Immature natural killer cell (primary cell): ENCODE data around the gene RORB. TPM values are rescaled to one million over a fixed set of nuclear protein-coding genes. Genes with fewer than 3 reads are reported as not detected.
A peak's percentile ranks its signal among the peaks of the same experiment; 100 is the strongest.

Experiments
- DNase-seq, 3 donors: peaks; one replicate each; pipeline ENCODE4 v3.0.0; 2022; ENCODE audit warnings: mixed read lengths in 1 of 3
- H3K27ac Mint-ChIP-seq, 6 donors: one replicate each; pipeline ENCODE4 v1.8.0; 2020; ENCODE audit warnings: mixed read lengths in 6 of 6, mild to moderate bottlenecking in 5 of 6, inconsistent platforms in 4 of 6, moderate library complexity in 3 of 6
- H3K27me3 Mint-ChIP-seq, 3 donors: one replicate each; pipeline ENCODE4 v1.8.0; 2020 to 2021; ENCODE audit warnings: low read depth in 3 of 3, mild to moderate bottlenecking in 3 of 3, mixed read lengths in 3 of 3, moderate library complexity in 3 of 3, inconsistent platforms in 1 of 3
- H3K36me3 Mint-ChIP-seq, 3 donors: one replicate each; pipeline ENCODE4 v1.8.0; 2020; ENCODE audit warnings: mixed read lengths in 3 of 3, inconsistent platforms in 2 of 3, mild to moderate bottlenecking in 2 of 3
- H3K4me1 Mint-ChIP-seq, 2 donors: one replicate each; pipeline ENCODE4 v1.8.0; 2020; ENCODE audit warnings: inconsistent platforms in 2 of 2, mild to moderate bottlenecking in 2 of 2, mixed read lengths in 2 of 2, moderate library complexity in 1 of 2
- H3K4me3 Mint-ChIP-seq, 5 donors: one replicate each; pipeline ENCODE4 v1.8.0; 2020; ENCODE audit warnings: mild to moderate bottlenecking in 5 of 5, mixed read lengths in 5 of 5, inconsistent platforms in 3 of 5, moderate library complexity in 3 of 5
- H3K9me3 Mint-ChIP-seq, 6 donors: one replicate each; pipeline ENCODE4 v1.8.0; 2020; ENCODE audit warnings: mild to moderate bottlenecking in 6 of 6, mixed read lengths in 6 of 6, inconsistent platforms in 4 of 6, moderate library complexity in 3 of 6
- polyA plus RNA-seq, 3 donors: library from polyadenylated mRNA; unstranded; fragments of 300-500 nt; fragmentation: Illumina TruSeq; gene quantifications; one replicate each; pipeline ENCODE4 v1.2.3, GENCODE V29; 2021

Gene RORB
- polyA plus RNA-seq, result under 1 TPM in 2 of 3 donors, not detected in 1; 0.26 to 0.53 TPM

DNA sequence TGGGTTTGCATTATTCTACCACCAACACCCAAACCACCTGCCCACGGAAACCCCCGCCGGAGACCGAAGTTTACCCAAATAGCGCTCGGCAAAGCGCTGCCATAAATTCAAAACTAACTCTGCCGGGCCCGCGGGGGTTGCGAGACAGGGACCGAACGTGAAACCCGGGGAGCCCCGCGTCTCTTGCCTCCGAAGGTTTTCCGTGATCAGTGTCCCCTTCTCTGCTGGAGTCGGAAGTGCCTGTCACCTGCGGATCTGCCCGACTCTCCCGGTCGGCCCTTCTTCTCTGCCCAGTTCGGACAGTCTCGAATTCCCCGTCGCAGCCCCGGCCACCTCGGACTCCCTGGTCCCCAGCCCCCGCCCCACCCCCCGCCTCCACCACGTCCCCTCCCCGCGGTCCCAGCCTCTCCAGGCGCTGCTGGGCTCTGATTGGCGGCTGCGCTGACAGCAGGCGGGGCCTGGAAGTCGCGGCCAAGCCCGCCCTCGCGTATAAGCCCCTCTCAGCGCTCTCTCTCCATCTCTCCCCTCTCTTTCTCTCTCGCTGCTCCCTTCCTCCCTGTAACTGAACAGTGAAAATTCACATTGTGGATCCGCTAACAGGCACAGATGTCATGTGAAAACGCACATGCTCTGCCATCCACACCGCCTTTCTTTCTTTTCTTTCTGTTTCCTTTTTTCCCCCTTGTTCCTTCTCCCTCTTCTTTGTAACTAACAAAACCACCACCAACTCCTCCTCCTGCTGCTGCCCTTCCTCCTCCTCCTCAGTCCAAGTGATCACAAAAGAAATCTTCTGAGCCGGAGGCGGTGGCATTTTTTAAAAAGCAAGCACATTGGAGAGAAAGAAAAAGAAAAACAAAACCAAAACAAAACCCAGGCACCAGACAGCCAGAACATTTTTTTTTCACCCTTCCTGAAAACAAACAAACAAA, at the start of gene RORB:
TSS of gene RORB (plus strand) at position 517 of the 929 bp plus-strand sequence. CDS start 642 bp downstream, outside the sequence.
- peaks cover 20 to 27% (median 25%) of the 10 kb centered on the region in 3 donors for H3K27me3 Mint-ChIP-seq
- H3K36me3 Mint-ChIP-seq, result no peaks in the 10 kb centered on the region
- peak; percentile 52 to 68 (median 60) for DNase-seq
- H3K27ac Mint-ChIP-seq, result peak within 1 kb of the TSS; percentile 17 to 95 (median 88)
- peaks cover 38 to 48% of the 10 kb centered on the region in 2 donors for H3K4me1 Mint-ChIP-seq
- peaks cover 0 to 3% (median 0%) of the 10 kb centered on the region in 6 donors for H3K9me3 Mint-ChIP-seq
- H3K4me3 Mint-ChIP-seq, result peak within 1 kb of the TSS; percentile 90 to 100 (median 99)

DNA sequence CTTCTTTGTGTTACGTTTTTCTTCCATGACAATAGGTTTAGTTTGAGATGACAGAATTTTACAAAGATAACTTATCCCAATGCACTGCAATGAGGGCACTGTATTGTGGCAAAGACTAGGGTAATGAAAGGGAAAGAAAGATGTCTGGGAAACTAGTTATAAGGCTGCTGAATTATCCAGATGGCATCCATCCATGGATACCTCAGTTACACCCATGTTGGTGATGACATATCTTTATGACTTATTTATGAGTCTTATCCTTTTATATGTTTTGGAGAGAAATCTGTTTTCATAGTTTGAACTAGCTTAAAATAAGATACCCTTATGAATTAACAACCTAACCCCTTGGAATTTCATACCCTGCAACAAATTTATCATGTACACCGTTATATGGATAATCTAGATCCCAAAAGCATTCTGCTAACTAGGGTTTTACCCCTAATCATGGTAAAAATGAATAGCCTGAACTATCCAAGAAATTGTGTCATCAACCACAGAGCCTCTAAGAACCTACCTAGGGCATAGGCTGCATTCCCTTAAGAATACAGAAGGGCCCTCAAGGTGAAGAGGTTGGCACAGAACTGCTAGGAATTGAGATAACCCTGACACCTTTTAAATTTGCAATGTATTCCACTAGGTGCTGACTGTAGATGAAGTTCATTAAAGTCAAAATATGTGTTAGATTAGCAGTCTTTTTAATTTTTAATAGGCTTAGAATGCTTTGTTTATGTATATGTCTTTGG, 49.5 kb upstream of the RORB start:
- no peak for DNase-seq
- no peaks in the 10 kb centered on the region for H3K36me3 Mint-ChIP-seq
- H3K4me1 Mint-ChIP-seq, result no peaks in the 10 kb centered on the region
- peaks cover 0 to 2% (median 0%) of the 10 kb centered on the region in 6 donors for H3K9me3 Mint-ChIP-seq
- H3K27ac Mint-ChIP-seq, result no peak overlapping the region
- no peak overlapping the region for H3K4me3 Mint-ChIP-seq
- H3K27me3 Mint-ChIP-seq, result no peaks in the 10 kb centered on the region

DNA sequence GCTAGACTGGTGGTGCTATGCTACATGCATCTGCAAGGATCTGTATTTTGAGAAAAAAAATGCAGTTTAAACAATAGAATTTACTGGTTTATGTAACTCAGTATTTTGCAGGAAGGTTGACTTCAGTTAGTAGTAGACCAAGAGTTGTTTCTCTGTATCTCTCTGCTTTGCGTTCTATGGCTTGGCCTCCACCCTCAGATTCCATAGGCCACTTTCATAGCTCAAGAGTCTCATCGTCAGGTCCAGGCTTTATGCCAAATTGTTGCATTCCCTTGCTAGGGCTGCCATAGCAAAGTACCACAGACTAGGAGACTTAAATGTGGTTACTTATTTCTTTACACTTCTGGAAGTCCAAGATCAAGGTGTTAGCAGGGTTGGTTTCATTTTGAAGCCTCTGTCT, 48.1 kb upstream of the RORB start:
- peaks cover 0 to 2% (median 0%) of the 10 kb centered on the region in 6 donors for H3K9me3 Mint-ChIP-seq

DNA sequence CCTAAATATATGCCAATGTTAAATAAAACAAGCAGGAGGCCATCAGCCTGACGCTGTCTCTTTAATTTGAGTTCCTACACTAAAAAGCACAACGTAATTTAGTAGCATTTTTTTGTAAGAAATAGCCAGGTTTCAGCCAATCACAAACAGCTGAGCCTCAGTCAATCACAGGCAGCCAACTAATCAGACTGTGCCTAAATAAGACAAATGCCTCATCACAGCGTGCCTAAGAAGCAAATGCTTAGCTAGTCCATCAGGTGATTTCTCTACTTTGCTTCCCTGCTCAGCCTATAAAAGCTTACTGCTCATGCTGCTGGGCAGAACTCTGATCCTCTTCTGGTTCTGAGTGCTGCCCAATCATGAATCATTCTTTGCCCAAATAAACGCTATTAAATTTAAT, 38.3 kb upstream of the RORB start:
- Mint-ChIP-seq H3K27ac (no peak overlapping the region), H3K4me1 (peaks cover 0 to 1% of the 10 kb centered on the region in 2 donors), H3K36me3 (no peaks in the 10 kb centered on the region), H3K9me3 (no peaks in the 10 kb centered on the region), H3K4me3 (no peak overlapping the region), H3K27me3 (peaks cover 0 to 2% (median 0%) of the 10 kb centered on the region in 3 donors)
- DNase-seq, result no peak

More for the DNA sequence above, 48.1 kb upstream of the RORB start:
- Mint-ChIP-seq H3K36me3 (no peaks in the 10 kb centered on the region), H3K4me1 (no peaks in the 10 kb centered on the region), H3K27me3 (no peaks in the 10 kb centered on the region), H3K4me3 (no peak overlapping the region), H3K27ac (no peak overlapping the region)
- no peak for DNase-seq

DNA sequence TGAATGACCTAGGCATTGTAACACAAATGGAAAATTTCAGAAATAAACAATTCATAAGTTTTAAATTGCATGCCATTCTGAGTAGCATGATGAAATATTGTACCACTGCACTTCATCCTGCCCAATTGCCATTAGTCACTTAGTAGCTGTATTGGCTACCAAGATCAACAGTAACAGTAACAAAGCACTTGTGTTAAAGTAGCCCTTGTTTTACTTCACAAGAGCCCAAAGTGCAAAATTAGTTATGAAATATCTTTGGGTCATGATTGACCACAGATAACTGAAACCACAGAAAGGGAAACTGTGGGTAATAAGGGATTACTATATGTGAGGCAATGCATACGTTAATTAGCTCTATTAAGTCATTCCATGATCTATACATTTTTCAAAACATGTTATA, 33.3 kb upstream of the RORB start:
- H3K36me3 Mint-ChIP-seq, result no peaks in the 10 kb centered on the region

DNA sequence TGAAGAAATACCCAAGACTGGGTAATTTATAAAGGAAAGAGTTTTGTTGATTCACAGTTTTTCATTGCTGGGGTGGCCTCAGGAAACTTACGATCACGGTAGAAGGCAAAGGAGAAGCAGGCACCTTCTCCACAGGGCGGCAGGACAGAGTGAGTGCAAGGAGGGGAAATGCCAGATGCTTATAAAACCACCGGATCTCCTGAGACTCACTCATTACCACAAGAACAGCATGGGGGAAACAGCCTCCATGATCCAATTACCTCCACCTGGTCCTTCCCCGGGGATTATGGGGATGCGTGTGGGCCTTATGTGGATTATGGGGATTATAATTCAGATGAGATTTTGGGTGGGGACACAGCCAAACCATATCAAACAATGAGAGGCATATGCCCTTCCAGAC, 18.5 kb upstream of the RORB start:
- peaks cover 0 to 5% (median 3%) of the 10 kb centered on the region in 3 donors for H3K27me3 Mint-ChIP-seq
- peaks cover 0 to 12% (median 0%) of the 10 kb centered on the region in 6 donors for H3K9me3 Mint-ChIP-seq

More for the DNA sequence above, 33.3 kb upstream of the RORB start:
- H3K9me3 Mint-ChIP-seq, result no peaks in the 10 kb centered on the region
- H3K4me3 Mint-ChIP-seq, result no peak overlapping the region
- DNase-seq, result no peak
- H3K27ac Mint-ChIP-seq, result no peak overlapping the region
- peaks cover 0 to 2% (median 0%) of the 10 kb centered on the region in 3 donors for H3K27me3 Mint-ChIP-seq
- peaks cover 0 to 1% of the 10 kb centered on the region in 2 donors for H3K4me1 Mint-ChIP-seq

DNA sequence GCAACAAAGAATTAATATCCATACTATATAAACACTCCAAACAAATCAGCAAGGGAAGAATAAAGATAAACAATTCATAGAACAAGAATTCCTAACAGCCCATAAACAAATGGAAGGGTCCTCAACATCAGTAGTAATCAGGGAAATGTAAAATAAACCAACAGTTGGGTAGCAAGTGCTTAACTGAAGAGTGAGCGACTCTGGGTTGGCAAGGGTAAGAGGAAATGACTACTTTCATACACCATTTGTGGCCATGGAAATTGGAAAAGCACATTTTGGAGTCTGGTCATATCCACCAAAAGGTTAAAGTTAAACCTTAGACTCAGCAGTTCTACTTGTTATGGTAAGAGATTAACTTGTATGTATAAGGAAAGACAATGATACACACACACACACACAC, 17.4 kb upstream of the RORB start:
- H3K36me3 Mint-ChIP-seq, result peaks cover 0 to 7% (median 0%) of the 10 kb centered on the region in 3 donors
- H3K9me3 Mint-ChIP-seq, result peaks cover 0 to 11% (median 0%) of the 10 kb centered on the region in 6 donors
- H3K27ac Mint-ChIP-seq, result no peak overlapping the region
- no peak for DNase-seq
- H3K4me1 Mint-ChIP-seq, result no peaks in the 10 kb centered on the region
- H3K4me3 Mint-ChIP-seq, result no peak overlapping the region
- peaks cover 3 to 8% (median 4%) of the 10 kb centered on the region in 3 donors for H3K27me3 Mint-ChIP-seq

More for the DNA sequence above, 18.5 kb upstream of the RORB start:
- Mint-ChIP-seq H3K4me1 (no peaks in the 10 kb centered on the region), H3K4me3 (no peak overlapping the region), H3K27ac (no peak overlapping the region), H3K36me3 (peaks cover 0 to 7% (median 0%) of the 10 kb centered on the region in 3 donors)
- DNase-seq, result no peak

DNA sequence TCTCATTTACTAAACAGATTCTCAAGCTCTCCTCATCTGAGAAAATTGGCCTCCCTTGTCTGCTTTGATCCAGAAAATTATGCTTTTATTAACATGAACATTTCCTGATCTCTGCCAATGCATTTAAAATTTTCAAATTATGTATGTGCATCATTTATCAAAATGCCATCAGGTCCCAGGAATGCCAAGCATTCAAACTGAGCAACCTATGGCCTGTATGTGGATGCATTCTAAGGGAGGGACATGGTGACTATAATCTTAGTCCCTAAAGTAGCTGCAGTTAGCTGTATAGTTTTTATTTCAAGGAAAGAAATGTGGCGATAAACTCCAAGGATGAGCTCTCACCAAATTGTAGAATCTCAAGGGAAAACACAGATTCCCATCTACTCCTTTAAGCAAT, 9.7 kb upstream of the RORB start:
- Mint-ChIP-seq H3K36me3 (no peaks in the 10 kb centered on the region), H3K9me3 (peaks cover 0 to 1% (median 0%) of the 10 kb centered on the region in 6 donors), H3K4me3 (no peak overlapping the region), H3K4me1 (no peaks in the 10 kb centered on the region), H3K27me3 (peaks cover 3 to 7% (median 6%) of the 10 kb centered on the region in 3 donors), H3K27ac (no peak overlapping the region)
- no peak for DNase-seq

DNA sequence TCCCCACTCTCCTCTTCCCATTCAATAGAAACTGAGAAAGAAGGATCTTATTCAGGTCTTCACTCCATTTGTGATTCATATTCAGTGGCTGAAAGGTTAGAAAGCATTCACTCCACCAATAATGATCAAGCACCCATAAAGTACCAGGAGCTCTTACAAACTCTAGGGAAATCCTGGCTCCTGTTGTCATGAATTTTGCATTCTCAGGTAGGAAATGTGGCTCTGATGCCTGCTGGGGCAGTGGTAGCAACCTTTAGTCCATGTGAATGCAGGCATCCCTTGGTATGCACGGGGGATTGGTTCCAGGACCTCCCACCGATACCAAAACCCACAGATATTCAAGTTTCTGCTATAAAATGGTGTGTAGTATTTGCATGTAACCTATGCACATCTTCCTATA, 3.6 kb upstream of the RORB start:
- Mint-ChIP-seq H3K9me3 (peaks cover 0 to 1% (median 0%) of the 10 kb centered on the region in 6 donors), H3K27ac (no peak overlapping the region), H3K36me3 (no peaks in the 10 kb centered on the region), H3K27me3 (peaks cover 9 to 17% (median 9%) of the 10 kb centered on the region in 3 donors), H3K4me1 (peaks cover 16 to 23% of the 10 kb centered on the region in 2 donors), H3K4me3 (no peak overlapping the region)
- DNase-seq, result no peak

DNA sequence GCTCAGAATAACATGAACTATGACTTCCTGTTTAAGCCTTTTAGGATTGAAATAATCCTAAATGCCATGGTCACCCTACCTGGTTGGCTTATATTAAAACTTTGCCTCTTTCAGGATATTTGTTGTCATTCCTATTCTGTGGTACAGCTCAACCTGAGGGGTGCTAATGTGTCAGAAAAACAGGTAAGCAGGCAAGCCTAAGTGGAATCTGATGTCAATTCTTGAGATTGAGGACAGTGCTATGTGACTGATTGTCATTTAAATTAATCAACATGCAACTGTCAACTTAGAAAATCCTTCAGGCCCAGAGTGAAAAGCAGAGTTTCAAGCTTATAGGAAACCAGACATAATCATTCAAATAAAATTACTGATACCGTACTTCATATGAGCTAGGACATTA, 2.6 kb upstream of the RORB start:
- Mint-ChIP-seq H3K4me3 (no peak overlapping the region), H3K27ac (no peak overlapping the region), H3K9me3 (peaks cover 0 to 4% (median 0%) of the 10 kb centered on the region in 6 donors), H3K36me3 (no peaks in the 10 kb centered on the region), H3K4me1 (peaks cover 24 to 32% of the 10 kb centered on the region in 2 donors), H3K27me3 (peaks cover 12 to 18% (median 15%) of the 10 kb centered on the region in 3 donors)
- no peak for DNase-seq

DNA sequence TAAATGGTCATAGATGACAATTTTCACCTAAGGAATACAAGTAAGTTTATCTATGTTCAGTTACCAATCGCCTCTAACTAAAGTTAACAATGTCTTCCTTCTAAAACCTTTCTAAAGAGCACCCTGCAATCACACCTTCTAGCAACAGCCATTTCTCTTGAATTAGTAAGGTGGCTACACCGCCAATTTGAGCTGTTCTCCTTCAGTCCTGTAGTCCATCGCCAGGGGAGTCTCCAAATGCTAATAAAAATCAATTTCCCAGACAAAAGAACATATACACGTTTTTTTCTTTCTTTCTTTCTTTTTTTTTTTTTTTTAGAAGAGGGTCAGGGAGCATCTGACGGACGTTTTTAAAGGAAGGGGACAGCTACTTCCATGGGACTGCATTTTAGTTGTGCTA, 729 bp upstream of the RORB start:
- peaks cover 20 to 27% (median 21%) of the 10 kb centered on the region in 3 donors for H3K27me3 Mint-ChIP-seq
- H3K36me3 Mint-ChIP-seq, result no peaks in the 10 kb centered on the region
- peaks cover 38 to 48% of the 10 kb centered on the region in 2 donors for H3K4me1 Mint-ChIP-seq
- peaks cover 0 to 4% (median 0%) of the 10 kb centered on the region in 6 donors for H3K9me3 Mint-ChIP-seq
- peak overlapping the region in 2 of 6 donors; percentile 94 to 95 for H3K27ac Mint-ChIP-seq
- peak overlapping the region; percentile 90 to 100 (median 99) for H3K4me3 Mint-ChIP-seq
- DNase-seq, result peak in 1 of 3 donors; percentile 6

DNA sequence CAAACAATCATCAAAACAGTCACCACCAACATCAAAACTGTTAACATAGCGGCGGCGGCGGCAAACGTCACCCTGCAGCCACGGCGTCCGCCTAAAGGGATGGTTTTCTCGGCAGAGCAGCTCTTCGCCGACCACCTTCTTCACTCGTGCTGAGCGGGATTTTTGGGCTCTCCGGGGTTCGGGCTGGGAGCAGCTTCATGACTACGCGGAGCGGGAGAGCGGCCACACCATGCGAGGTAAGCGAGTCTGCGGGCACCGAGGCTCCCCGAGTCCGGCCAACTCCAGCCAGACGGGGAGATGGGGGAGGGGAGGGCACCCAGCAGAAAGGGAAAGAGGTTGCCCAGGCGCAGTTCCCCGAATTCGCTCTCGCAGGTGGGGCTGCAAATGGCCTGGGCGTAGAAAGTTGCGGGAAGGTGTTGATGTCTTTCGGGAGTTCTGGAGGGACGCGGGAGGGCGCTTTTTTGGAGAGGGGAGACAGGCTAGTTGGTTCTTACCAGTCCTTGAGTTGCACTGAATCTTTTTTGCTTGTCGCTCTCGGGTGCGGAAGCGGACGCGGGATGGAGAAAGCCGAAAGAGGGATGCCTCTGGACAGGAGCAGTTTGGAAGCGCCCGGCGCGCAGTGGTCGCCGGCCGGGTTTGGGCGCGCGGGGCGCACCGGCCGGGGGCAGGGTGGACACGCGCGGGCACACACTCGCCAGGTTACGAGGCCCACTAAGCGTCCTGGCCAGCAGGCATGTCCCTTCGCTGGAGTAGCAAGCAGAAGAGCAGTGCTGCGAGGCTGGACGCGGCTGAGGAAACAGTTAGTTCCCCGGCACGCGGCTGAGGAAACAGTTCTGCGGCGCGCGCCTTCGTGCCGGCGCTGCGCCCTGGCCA, 849 bp downstream of the RORB start:
- peaks cover 22 to 27% (median 25%) of the 10 kb centered on the region in 3 donors for H3K27me3 Mint-ChIP-seq
- H3K4me3 Mint-ChIP-seq, result peak overlapping the region; percentile 90 to 100 (median 99)
- H3K9me3 Mint-ChIP-seq, result peaks cover 0 to 3% (median 0%) of the 10 kb centered on the region in 6 donors
- peak; percentile 35 to 46 (median 38) for DNase-seq
- H3K27ac Mint-ChIP-seq, result peak overlapping the region; percentile 17 to 95 (median 88)
- H3K4me1 Mint-ChIP-seq, result peaks cover 38 to 48% of the 10 kb centered on the region in 2 donors
- H3K36me3 Mint-ChIP-seq, result no peaks in the 10 kb centered on the region
